IPS-11a (cell line): ENCODE measurements around the gene DENND1A.

ENCODE experiments used
- H3K4me3 ChIP-seq: one replicate; pipeline ENCODE4 v1.5.1; 2013; ENCODE audit warnings: low read depth, low read length, control low read depth

The DENND1A gene

DNA sequence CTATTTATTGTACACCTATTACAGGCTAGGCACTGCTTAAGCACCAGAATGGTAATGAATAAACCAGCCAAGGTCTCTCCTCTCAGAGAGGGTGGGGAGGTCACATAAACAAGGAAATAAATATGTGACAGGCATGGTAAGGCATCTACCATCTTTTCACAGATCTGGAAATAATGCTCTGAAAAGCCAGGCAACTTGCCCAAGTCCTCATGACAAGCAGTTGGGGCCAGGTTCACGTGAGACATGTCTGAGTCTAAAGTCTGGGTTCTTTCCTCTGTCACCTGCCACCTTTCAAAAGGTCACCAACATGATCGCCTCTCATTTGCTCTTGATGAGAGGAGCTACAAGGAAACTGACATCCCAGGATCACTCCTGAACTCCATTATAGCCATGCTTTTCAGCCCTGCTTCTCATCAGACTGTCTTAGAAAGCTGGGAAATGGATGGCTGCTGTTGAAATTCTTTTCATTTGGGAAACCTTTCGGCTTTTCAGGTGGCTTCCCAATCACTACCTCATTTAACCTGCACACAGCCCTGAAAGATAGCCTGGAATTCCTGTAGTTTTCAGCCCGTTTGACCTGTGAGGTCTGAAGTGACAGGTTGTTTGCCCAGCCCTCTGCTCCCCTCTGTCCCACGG lies 450.8 kb downstream of the DENND1A start:
- H3K4me3 ChIP-seq = no peak overlapping the region

GRCh38 chr9:123478160-123478559 lies 451.8 kb downstream of the DENND1A start:
- no peak overlapping the region for H3K4me3 ChIP-seq

DNA sequence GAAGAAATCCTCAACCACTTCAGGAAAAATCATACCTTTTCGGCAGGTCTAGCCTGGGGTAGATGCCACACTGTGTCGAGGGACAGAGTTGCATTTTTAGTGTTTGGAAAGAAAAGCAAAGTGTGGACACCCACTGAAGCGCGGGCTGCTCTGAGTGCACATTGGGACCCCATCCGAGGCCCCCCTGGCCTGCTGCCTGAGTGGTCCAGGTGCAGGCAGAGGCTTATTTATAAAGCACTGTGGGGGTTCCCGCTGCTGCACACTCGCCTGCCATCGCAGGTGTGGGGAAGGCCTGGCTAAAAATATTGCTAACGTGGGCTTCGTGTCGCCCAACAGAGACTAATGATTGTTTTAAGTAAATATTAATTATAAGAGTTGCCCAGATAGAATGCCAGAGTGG lies 454.5 kb downstream of the DENND1A start:
- no peak overlapping the region for H3K4me3 ChIP-seq

- H3K4me3 ChIP-seq = no peak overlapping the region
These were observed 456.9 kb downstream of the DENND1A start for GRCh38 chr9:123472862-123473614.

- H3K4me3 ChIP-seq = no peak overlapping the region
These were observed 457.9 kb downstream of the DENND1A start for GRCh38 chr9:123471843-123472570.

DNA sequence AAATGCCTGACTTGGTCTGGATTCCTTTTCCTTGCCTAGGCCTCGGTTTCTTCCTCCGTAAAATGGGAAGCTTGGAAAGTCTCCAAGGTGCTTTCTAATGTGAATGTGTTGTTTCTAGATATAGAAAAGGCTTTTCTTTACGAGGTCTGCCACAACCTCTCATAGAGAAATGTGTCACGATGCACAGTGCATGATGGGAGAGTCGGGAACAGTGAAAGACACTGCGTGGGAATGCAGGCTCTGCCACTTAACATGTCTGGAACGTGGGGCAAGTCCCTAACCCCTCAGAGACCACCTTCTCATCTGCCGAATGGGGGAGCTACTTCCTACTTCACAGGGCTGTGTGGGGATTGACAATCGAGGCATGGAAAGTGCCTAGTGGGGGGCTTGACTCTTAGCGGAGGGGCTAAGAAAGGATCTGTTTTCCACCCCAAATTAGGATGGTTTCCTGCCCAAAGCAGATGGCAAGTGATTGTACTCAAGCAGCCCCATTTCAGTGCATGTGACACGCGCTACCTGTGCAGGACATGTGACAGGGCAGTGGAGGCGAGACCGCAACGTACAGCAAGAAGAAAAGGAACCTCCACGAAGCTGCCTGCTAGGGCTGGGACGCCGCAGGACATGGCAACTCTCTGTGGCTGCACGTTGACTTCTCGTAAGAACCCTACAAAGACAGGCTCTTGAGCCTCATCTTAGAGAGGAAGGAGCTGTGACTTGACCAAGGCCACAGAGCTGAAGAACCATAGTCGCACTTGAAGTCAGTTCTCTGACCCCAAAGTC lies 458.7 kb downstream of the DENND1A start:
- H3K4me3 ChIP-seq = no peak overlapping the region

GRCh38 chr9:123470121-123470782 lies 459.7 kb downstream of the DENND1A start:
- no peak overlapping the region for H3K4me3 ChIP-seq

DNA sequence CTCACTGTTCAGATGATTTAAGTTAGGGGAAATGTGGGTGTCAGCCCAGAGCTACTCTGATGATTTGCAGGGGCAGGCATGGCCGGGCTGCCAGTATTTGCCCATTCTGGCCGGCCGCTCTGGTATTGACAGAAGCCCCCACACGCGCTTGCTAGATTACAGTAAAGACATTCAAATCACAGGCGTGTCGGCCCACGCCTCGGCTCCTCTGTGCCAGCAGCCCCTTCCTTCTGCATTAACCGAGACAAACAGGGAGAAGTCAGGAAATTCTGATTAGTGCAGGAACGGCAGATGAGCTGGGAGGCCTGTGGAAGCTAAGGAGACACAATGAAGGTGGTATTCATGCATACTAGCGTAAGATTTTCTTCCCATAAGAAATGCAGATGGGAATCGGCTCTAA lies 460.6 kb downstream of the DENND1A start:
- no peak overlapping the region for H3K4me3 ChIP-seq

- no peak overlapping the region for H3K4me3 ChIP-seq
These were observed 461.4 kb downstream of the DENND1A start for GRCh38 chr9:123468541-123468940.

- H3K4me3 ChIP-seq = no peak overlapping the region
These were observed 464.6 kb downstream of the DENND1A start for GRCh38 chr9:123465304-123465703.

DNA sequence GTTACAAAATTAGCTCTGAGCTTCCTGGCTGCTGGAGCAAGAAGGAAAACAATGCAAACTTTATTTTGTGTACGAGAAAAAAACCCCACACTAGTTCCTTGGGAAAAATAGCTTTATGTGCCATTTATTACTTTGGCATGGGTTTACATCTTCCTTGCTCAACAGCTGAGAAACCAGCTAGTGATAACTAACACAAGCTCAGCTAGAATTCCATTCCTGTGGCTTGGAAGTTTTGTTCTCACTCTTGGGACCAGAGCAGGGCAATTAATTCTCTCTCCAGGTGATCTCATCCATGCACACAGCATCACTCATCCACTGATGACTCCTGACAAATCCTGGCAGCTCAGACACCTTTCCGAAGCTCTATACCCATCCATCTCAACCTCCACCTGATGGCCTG lies 469.8 kb downstream of the DENND1A start:
- H3K4me3 ChIP-seq = no peak overlapping the region

- no peak overlapping the region for H3K4me3 ChIP-seq
These were observed 472.3 kb downstream of the DENND1A start for GRCh38 chr9:123457583-123457982.

DNA sequence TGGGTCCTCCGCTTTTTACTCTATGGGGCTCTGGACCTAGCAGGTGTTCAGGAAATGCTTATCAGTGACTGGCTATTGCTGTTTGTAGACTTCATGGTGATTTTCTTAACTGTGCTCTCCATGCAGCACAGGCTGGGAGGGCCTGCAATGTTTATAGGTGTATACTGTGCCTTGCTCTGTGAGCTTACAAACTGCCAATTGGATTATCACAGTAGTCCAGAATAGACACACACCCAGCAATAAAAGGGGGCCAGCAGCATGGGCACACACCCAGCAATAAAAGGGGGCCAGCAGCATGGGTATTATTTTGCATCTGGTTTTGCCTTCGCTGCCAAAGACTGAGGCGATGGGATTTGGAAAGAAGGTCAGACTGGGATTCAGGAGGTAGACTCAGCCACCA lies 473.9 kb downstream of the DENND1A start:
- H3K4me3 ChIP-seq = no peak overlapping the region

DNA sequence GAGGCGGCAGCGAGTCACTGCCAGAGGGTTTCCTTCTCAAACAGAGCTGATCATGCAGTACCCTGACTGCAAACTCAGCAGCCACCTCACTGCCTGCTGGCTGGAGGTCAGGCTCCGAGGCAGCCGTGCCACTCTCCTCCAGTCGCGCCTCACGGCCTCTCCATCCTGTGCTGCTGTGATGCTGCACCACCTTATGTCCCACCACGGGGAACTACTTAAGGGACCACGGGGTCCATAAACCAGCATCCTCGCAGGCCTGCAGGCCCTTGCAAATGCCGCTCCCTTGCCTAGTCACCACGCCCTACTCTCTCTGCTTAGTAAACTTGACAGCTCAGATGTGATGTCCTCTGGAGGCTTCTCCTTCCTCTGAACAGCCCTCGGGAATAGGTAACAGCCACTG lies 474.7 kb downstream of the DENND1A start:
- no peak overlapping the region for H3K4me3 ChIP-seq

- H3K4me3 ChIP-seq = no peak overlapping the region
These were observed 475.6 kb downstream of the DENND1A start for GRCh38 chr9:123454361-123454760.

DNA sequence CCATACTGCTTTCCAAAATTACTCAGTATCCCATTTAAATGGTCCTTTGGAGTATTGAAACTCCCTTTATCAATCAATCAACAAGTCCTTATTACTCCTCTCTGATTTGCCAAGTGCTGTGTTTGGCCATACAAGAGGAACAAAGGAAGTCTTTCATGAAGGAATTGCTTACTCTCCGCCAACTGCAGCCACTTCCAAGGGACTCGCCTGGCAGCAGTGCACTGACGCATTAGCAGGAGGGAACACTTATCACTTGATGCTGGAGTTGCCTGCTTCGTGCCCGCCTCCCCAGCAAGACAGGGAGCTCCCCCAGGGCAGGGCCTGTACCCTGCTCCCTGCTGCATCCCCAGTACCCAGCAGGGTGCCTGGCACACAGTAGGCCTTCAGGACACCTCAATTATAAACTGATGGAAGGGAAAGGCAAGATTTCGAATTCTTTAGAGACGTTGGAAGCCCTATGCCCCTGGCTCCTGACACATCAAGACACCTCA lies 476.1 kb downstream of the DENND1A start:
- H3K4me3 ChIP-seq = no peak overlapping the region

- no peak overlapping the region for H3K4me3 ChIP-seq
These were observed 476.8 kb downstream of the DENND1A start for GRCh38 chr9:123453076-123453667.

GRCh38 chr9:123450996-123451395 lies 478.9 kb downstream of the DENND1A start:
- H3K4me3 ChIP-seq = no peak overlapping the region

- H3K4me3 ChIP-seq = no peak overlapping the region
These were observed 479.7 kb downstream of the DENND1A start for GRCh38 chr9:123450098-123450770.
